ENCODE results near the gene PPIA. TPM values are rescaled to one million over a fixed set of nuclear protein-coding genes. Genes with fewer than 3 reads are reported as not detected.
A peak's percentile ranks its signal among the peaks of the same experiment; 100 is the strongest.

PPIA gene
- total and polyA plus RNA-seq, 2 donors (not counting 1 experiment from before 2014, with no cell fraction given) = 807 to 1,498 TPM

DNA sequence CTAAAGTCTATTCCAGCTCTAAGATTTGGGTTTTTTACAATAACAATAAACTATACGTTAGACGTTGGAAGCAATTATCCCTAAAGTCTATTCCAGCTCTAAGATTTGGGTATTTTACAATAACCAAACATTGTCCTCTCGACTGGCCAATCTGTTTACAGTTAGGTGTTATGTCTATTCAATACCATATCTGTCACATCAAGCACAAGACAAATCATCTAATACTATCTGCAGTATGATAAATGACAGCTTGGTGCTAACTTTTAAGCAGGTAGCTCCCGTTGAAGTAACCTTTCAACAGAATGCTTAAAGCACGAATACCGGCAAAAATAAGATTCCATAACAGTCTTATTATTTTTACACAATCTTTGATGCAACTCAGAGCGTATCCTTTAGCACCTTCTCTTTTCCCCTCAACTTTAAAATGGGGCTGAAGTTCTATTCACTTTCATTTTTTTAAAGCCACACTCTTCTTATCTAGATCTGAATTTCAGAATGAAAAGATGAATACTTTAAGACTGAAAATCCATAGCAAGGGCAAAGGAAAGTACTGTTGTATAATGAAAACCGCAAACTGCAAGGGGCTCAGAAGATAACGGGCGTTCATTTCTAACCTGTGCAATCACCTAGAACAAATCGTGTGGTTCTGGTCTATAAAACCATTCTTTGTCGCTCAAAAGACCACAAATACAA is 50.5 kb downstream of the PPIA start:
- Histone ChIP-seq H2AFZ (ENCODE audit: insufficient read depth, low read depth, low read length, poor library complexity, severe bottlenecking) (peak overlapping the region; percentile 70), H4K20me1 (ENCODE audit: control insufficient read depth, insufficient read depth, low read length, poor library complexity, severe bottlenecking) (peaks cover 23% of the 10 kb centered on the region), H3K4me3 (ENCODE audit: control extremely low read depth in 1 of 5, extremely low read depth in 1 of 5, insufficient read depth in 1 of 5, low read depth in 2 of 5, low read length in 4 of 5) (peak overlapping the region; percentile 67 to 97 (median 76)), H3K36me3 (replicated peaks in 1 of 2; ENCODE audit: control extremely low read depth in 1 of 2, control insufficient read depth in 1 of 2, extremely low read depth in 1 of 2, insufficient read depth in 2 of 2, low read length in 1 of 2) (peaks cover 0 to 7% of the 10 kb centered on the region in 2 experiments), H3K9me3 (ENCODE audit: control extremely low read depth in 1 of 3, control insufficient read depth in 2 of 3, insufficient read depth in 1 of 3, low read length in 2 of 3) (no peaks in the 10 kb centered on the region), H3K4me1 (ENCODE audit: control insufficient read depth in 2 of 2, insufficient read depth in 2 of 2, low read length in 2 of 2) (peaks cover 16 to 24% of the 10 kb centered on the region in 2 donors), H3K9ac (ENCODE audit: low read length) (peak overlapping the region; percentile 73), H3K27ac (ENCODE audit: low read length in 2 of 2) (peak overlapping the region; percentile 94), H3K79me2 (ENCODE audit: control insufficient read depth, insufficient read depth, low read length) (peaks cover 44% of the 10 kb centered on the region), H3K27me3 (replicated peaks in 1 of 4; ENCODE audit: control extremely low read depth in 1 of 4, control insufficient read depth in 3 of 4, insufficient read depth in 4 of 4, low read length in 3 of 4) (no peaks in the 10 kb centered on the region), H3K4me2 (replicated peaks; ENCODE audit: low read depth, low read length, poor library complexity, severe bottlenecking) (peak overlapping the region; percentile 69)
- ATAC-seq (ENCODE audit: low read depth) (no peak), DNase-seq (no peak)
- POLR2A ChIA-PET = interaction anchor here (0.6 to 2.4 kb wide), 14 partner anchors 16 to 778 kb away, joined by 3 to 13 read pairs (median 7); partner anchors contain the start of genes DDX56, OGDH, PPIA and PURB
- H3K4me1 Mint-ChIP-seq = peaks cover 32% of the 10 kb centered on the region
- TF ChIP-seq EZH2 (IDR thresholded peaks at IDR 0.05; ENCODE audit: borderline replicate concordance, insufficient read depth, low read depth, low read length, poor library complexity, severe bottlenecking) (no peak), CTCF (IDR thresholded peaks at IDR 0.05) (no peak)
- CTCF ChIA-PET = interaction anchor here (0.6 to 7.0 kb wide), 31 partner anchors 10 to 378 kb away, joined by 3 to 54 read pairs (median 5); partner anchors contain the start of genes DDX56, OGDH, PPIA and TMED4
- no peaks in the 10 kb centered on the region for H3K27me3 Mint-ChIP-seq
- WGBS (ENCODE audit: insufficient coverage) = 4% methylated on average over 7 of the region's 12 CpGs
- intact Hi-C loops (cut with micrococcal nuclease) = loop anchor here (1.0 to 5.0 kb wide), 5 partner anchors 140 to 605 kb away; partner anchors contain the start of gene CCM2
- peak overlapping the region; percentile 100 for H3K27ac Mint-ChIP-seq
- H3K9me3 Mint-ChIP-seq (ENCODE audit: insufficient read depth) = no peaks in the 10 kb centered on the region
- peak overlapping the region; percentile 99 for H3K4me3 Mint-ChIP-seq

Measured in B cell (primary cell).